HEK293 (cell line): Measurements from ENCODE around the gene TLE6.

ENCODE experiments used
- CTCF ChIA-PET: fragments of 350-600 bp; formaldehyde crosslinking; extraction: SDS; loops from one replicate; lab custom pipeline; 2021; ENCODE audit warnings: antibody characterized with exemption; lab: Yijun Ruan, JAX
- POLR2A ChIA-PET: fragments of 300-600 bp; formaldehyde crosslinking; extraction: SDS; loops from one replicate; lab custom pipeline; 2020; ENCODE audit warnings: antibody characterized with exemption, inconsistent platforms; lab: Yijun Ruan, JAX
- H3K27ac ChIP-seq: fragments of 200-500 bp; sonication (Bioruptor generic); 2 replicates; pipeline ENCODE4 v1.5.1; 2014; ENCODE audit warnings: low read depth, low read length, control low read depth, inconsistent platforms; ENCODE audit errors: extremely low read depth
- H3K36me3 ChIP-seq, 2 experiments: fragments of 200-500 bp in 1 of 2; sonication (Bioruptor generic) in 1 of 2; 1 replicate in 1 of 2; 2 replicates in 1 of 2; pipeline ENCODE4 v1.5.1; 2014 to 2017; ENCODE audit warnings: inconsistent platforms in 2 of 2, low read length in 2 of 2; ENCODE audit not compliant: control insufficient read depth in 2 of 2, insufficient read depth in 1 of 2
- H3K4me1 ChIP-seq: fragments of 200-500 bp; sonication (Bioruptor generic); 2 replicates; pipeline ENCODE4 v1.5.1; 2014; ENCODE audit warnings: mild to moderate bottlenecking, low read length, inconsistent platforms; ENCODE audit not compliant: control insufficient read depth, insufficient read depth
- H3K4me3 ChIP-seq: 2 replicates; pipeline ENCODE4 v1.5.1; 2011; ENCODE audit warnings: low read depth, mild to moderate bottlenecking, control low read depth, low read length, moderate library complexity
- H3K9me3 ChIP-seq: fragments of 200-500 bp; sonication (Bioruptor generic); 2 replicates; pipeline ENCODE4 v1.5.1; 2014; ENCODE audit warnings: low read depth, low read length, inconsistent platforms; ENCODE audit not compliant: control insufficient read depth, insufficient read depth
- ELK4 ChIP-seq: IDR thresholded peaks from 2 replicates; pipeline ENCODE4 v1.6.1; 2011; ENCODE audit warnings: mild to moderate bottlenecking, low read depth, low read length, borderline replicate concordance
- HIC1 ChIP-seq: fragments of 450-650 bp; formaldehyde crosslinking; IDR thresholded peaks from 2 replicates; pipeline ENCODE4 v1.5.1; 2016; ENCODE audit warnings: missing biosample characterization, missing genetic modification characterization
- SCRT1 ChIP-seq: fragments of 450-650 bp; formaldehyde crosslinking; IDR thresholded peaks from 2 replicates; pipeline ENCODE4 v1.5.1; 2016; ENCODE audit warnings: missing biosample characterization, missing genetic modification characterization, borderline replicate concordance
- YY1 ChIP-seq: fragments of 450-650 bp; formaldehyde crosslinking; IDR thresholded peaks from 2 replicates; pipeline ENCODE4 v1.5.1; 2018; ENCODE audit warnings: missing biosample characterization, missing genetic modification characterization
- ZEB2 ChIP-seq: fragments of 450-650 bp; formaldehyde crosslinking; IDR thresholded peaks from 2 replicates; pipeline ENCODE4 v1.5.1; 2016; ENCODE audit warnings: missing biosample characterization, missing genetic modification characterization
- ZFP3 ChIP-seq: fragments of 450-650 bp; formaldehyde crosslinking; IDR thresholded peaks from 2 replicates; pipeline ENCODE4 v1.5.1; 2016; ENCODE audit warnings: low read depth, missing biosample characterization, missing genetic modification characterization
- ZNF10 ChIP-seq: fragments of 450-650 bp; formaldehyde crosslinking; IDR thresholded peaks from 2 replicates; pipeline ENCODE4 v1.5.1; 2017; ENCODE audit warnings: missing biosample characterization, missing genetic modification characterization
- ZNF112 ChIP-seq: fragments of 450-650 bp; formaldehyde crosslinking; IDR thresholded peaks from 2 replicates; pipeline ENCODE4 v1.5.0; 2017; ENCODE audit warnings: missing biosample characterization, missing genetic modification characterization
- ZNF155 ChIP-seq: fragments of 450-650 bp; formaldehyde crosslinking; IDR thresholded peaks from 2 replicates; pipeline ENCODE4 v1.5.1; 2016; ENCODE audit warnings: missing biosample characterization, missing genetic modification characterization
- ZNF239 ChIP-seq: fragments of 450-650 bp; formaldehyde crosslinking; IDR thresholded peaks from 2 replicates; pipeline ENCODE4 v1.5.1; 2016; ENCODE audit warnings: missing biosample characterization, missing genetic modification characterization
- ZNF302 ChIP-seq: fragments of 450-650 bp; formaldehyde crosslinking; IDR thresholded peaks from 2 replicates; pipeline ENCODE4 v1.5.1; 2016; ENCODE audit warnings: missing biosample characterization, missing genetic modification characterization, low read depth
- ZNF341 ChIP-seq: fragments of 450-650 bp; formaldehyde crosslinking; IDR thresholded peaks from 2 replicates; pipeline ENCODE4; 2016; ENCODE audit warnings: low read depth, missing biosample characterization, missing genetic modification characterization
- ZNF366 ChIP-seq: fragments of 450-650 bp; formaldehyde crosslinking; conservative IDR thresholded peaks from 2 replicates; pipeline ENCODE4 v1.5.1; 2016; ENCODE audit warnings: missing biosample characterization, missing genetic modification characterization
- ZNF416 ChIP-seq: fragments of 450-650 bp; formaldehyde crosslinking; IDR thresholded peaks from 2 replicates; pipeline ENCODE4 v1.5.1; 2016; ENCODE audit warnings: missing biosample characterization, missing genetic modification characterization
- ZNF449 ChIP-seq: fragments of 450-650 bp; formaldehyde crosslinking; IDR thresholded peaks from 2 replicates; pipeline ENCODE4 v1.5.1; 2017; ENCODE audit warnings: missing biosample characterization, mild to moderate bottlenecking, missing genetic modification characterization, moderate library complexity
- ZNF473 ChIP-seq: fragments of 450-650 bp; formaldehyde crosslinking; IDR thresholded peaks from 2 replicates; pipeline ENCODE4 v1.5.1; 2017; ENCODE audit warnings: missing biosample characterization, missing genetic modification characterization
- ZNF510 ChIP-seq: fragments of 450-650 bp; formaldehyde crosslinking; IDR thresholded peaks from 2 replicates; pipeline ENCODE4 v1.5.1; 2018; ENCODE audit warnings: mild to moderate bottlenecking, missing genetic modification characterization, missing biosample characterization; ENCODE audit not compliant: insufficient replicate concordance
- ZNF521 ChIP-seq: fragments of 450-650 bp; formaldehyde crosslinking; IDR thresholded peaks from 2 replicates; pipeline ENCODE4 v1.5.1; 2017; ENCODE audit warnings: missing biosample characterization, mild to moderate bottlenecking, missing genetic modification characterization
- ZNF585B ChIP-seq: fragments of 450-650 bp; formaldehyde crosslinking; IDR thresholded peaks from 2 replicates; pipeline ENCODE4 v1.5.1; 2016; ENCODE audit warnings: missing biosample characterization, missing genetic modification characterization
- ZNF596 ChIP-seq: fragments of 450-650 bp; IDR thresholded peaks from 2 replicates; pipeline ENCODE4 v1.5.0; 2018; ENCODE audit warnings: missing biosample characterization, mild to moderate bottlenecking, missing genetic modification characterization, moderate library complexity
- ZNF768 ChIP-seq: fragments of 450-650 bp; formaldehyde crosslinking; IDR thresholded peaks from 2 replicates; pipeline ENCODE4 v1.5.1; 2018; ENCODE audit warnings: missing biosample characterization, mild to moderate bottlenecking, missing genetic modification characterization
- ZNF776 ChIP-seq: fragments of 450-650 bp; formaldehyde crosslinking; IDR thresholded peaks from 2 replicates; pipeline ENCODE4 v1.5.0; 2017; ENCODE audit warnings: missing biosample characterization, missing genetic modification characterization, borderline replicate concordance
- ZSCAN23 ChIP-seq: fragments of 450-650 bp; formaldehyde crosslinking; IDR thresholded peaks from 2 replicates; pipeline ENCODE4 v1.5.1; 2016; ENCODE audit warnings: missing biosample characterization, missing genetic modification characterization
- ZXDB ChIP-seq: fragments of 450-650 bp; formaldehyde crosslinking; IDR thresholded peaks from 2 replicates; pipeline ENCODE4 v1.5.1; 2016; ENCODE audit warnings: missing biosample characterization, missing genetic modification characterization

Gene TLE6

GRCh38 chr19:3003046-3003445 is 25.7 kb downstream of the TLE6 start:
- CTCF ChIA-PET: no interaction called here

GRCh38 chr19:3004522-3004921 is 27.2 kb downstream of the TLE6 start:
- peak; percentile 96 for TF ChIP-seq ZFP3 (tag by site-specific recombination)
- TF ChIP-seq ZNF473 (tag by site-specific recombination): no peak
- no peak for TF ChIP-seq ZEB2
- TF ChIP-seq ZNF302 (tag by site-specific recombination): no peak
- TF ChIP-seq, all 188 proteins: peak for 1
- H3K27ac ChIP-seq: no peak overlapping the region
- no peaks in the 10 kb centered on the region for H3K36me3 ChIP-seq
- no peaks in the 10 kb centered on the region for H3K9me3 ChIP-seq
- ChIA-PET CTCF (interaction anchor here (0.6 to 2.1 kb wide), 4 partner anchors 21 to 104 kb away, joined by 3 to 5 read pairs (median 5); no protein-coding TSS in a partner anchor), POLR2A (interaction anchor here (0.5 to 1.3 kb wide), 4 partner anchors 31 to 54 kb away, joined by 3 to 7 read pairs (median 6); no protein-coding TSS in a partner anchor)
- H3K4me3 ChIP-seq: no peak overlapping the region
- H3K4me1 ChIP-seq: no peaks in the 10 kb centered on the region

More at GRCh38 chr19:3003046-3003445, 25.7 kb downstream of the TLE6 start:
- H3K27ac ChIP-seq: no peak overlapping the region
- TF ChIP-seq ZNF776 (tag by site-specific recombination): no peak
- TF ChIP-seq ZNF341: peak; percentile 97
- H3K36me3 ChIP-seq: no peaks in the 10 kb centered on the region
- no peaks in the 10 kb centered on the region for H3K9me3 ChIP-seq
- POLR2A ChIA-PET: no interaction called here
- no peaks in the 10 kb centered on the region for H3K4me1 ChIP-seq
- H3K4me3 ChIP-seq: no peak overlapping the region

- TF ChIP-seq ZXDB (tag by site-specific recombination): no peak
- TF ChIP-seq ZNF510 (tag by site-specific recombination): no peak
- TF ChIP-seq ELK4: no peak
- no peak for TF ChIP-seq ZNF155 (tag by site-specific recombination)
- no peak for TF ChIP-seq ZNF768 (tag by site-specific recombination)
- TF ChIP-seq SCRT1 (tag by site-specific recombination): no peak
- ChIA-PET CTCF (interaction anchor here (0.8 to 2.1 kb wide), 2 partner anchors 44 to 98 kb away, joined by 3 to 5 read pairs; no protein-coding TSS in a partner anchor), POLR2A (interaction anchor here (0.8 to 1.3 kb wide), 2 partner anchors 31 to 55 kb away, joined by 3 to 7 read pairs; no protein-coding TSS in a partner anchor)
- no peaks in the 10 kb centered on the region for H3K9me3 ChIP-seq
- H3K4me1 ChIP-seq: no peaks in the 10 kb centered on the region
- H3K4me3 ChIP-seq: no peak overlapping the region
- H3K36me3 ChIP-seq: no peaks in the 10 kb centered on the region
- H3K27ac ChIP-seq: no peak overlapping the region
Observed at GRCh38 chr19:3005345-3005744, 28.0 kb downstream of the TLE6 start.

GRCh38 chr19:3006075-3006767 is 28.9 kb downstream of the TLE6 start:
- no peaks in the 10 kb centered on the region for H3K4me1 ChIP-seq
- no peak overlapping the region for H3K27ac ChIP-seq
- H3K36me3 ChIP-seq: no peaks in the 10 kb centered on the region
- H3K4me3 ChIP-seq: no peak overlapping the region
- H3K9me3 ChIP-seq: no peaks in the 10 kb centered on the region
- POLR2A ChIA-PET: no interaction called here
- CTCF ChIA-PET: interaction anchor here (0.8 to 2.1 kb wide), 2 partner anchors 44 to 97 kb away, joined by 3 to 5 read pairs; no protein-coding TSS in a partner anchor
- TF ChIP-seq ZEB2 (no peak), ZNF239 (tag by site-specific recombination) (no peak), ZNF366 (tag by site-specific recombination) (no peak), ZNF416 (no peak), ZNF585B (tag by site-specific recombination) (no peak), YY1 (tag by site-specific recombination) (no peak), ZNF10 (no peak), ZNF521 (tag by site-specific recombination) (no peak), ZNF449 (tag by site-specific recombination) (no peak), ZNF112 (no peak), HIC1 (tag by site-specific recombination) (0 out of 2 replicates have a peak, but pooled peaks have one; percentile 45), ZNF596 (tag by site-specific recombination) (no peak), ZSCAN23 (tag by site-specific recombination) (no peak)
